GM08714 (cell line): ENCODE data around the gene LGALS9.
"Not testable (repeated sequence)": the region's sequence is repeated elsewhere in the genome, so short reads cannot be mapped to it uniquely, and the experiment has no call there.

Experiments used
- H3K4me3 ChIP-seq: fragments of 200-500 bp; sonication (Bioruptor generic); 2 replicates; pipeline ENCODE4 v1.5.1; 2014; ENCODE audit warnings: mild to moderate bottlenecking, low read length, inconsistent platforms
- ZNF274 ChIP-seq: IDR thresholded peaks from 2 replicates; pipeline ENCODE4 v1.6.1; 2012; ENCODE audit warnings: mild to moderate bottlenecking, low read depth, low read length

The LGALS9 gene

DNA sequence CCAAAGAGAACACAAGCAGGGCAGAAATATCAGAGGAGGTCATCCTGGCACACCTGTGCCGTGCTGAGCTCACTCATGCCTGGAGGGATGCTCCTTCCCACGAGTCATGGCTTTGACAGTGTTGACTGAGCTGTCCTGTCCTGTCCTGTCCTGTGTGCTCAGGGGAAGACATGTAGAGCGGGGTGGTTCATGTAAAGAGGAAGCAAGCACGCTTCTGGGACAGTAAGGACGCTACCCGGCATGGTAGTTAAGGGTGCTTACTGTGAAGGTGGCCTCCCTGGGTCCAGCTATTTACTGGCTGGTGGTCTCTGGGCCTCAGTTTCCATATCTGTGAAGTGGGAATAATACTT lies 398 bp downstream of the LGALS9 start:
- no peak for TF ChIP-seq ZNF274
- H3K4me3 ChIP-seq = peak overlapping the region; percentile 95

GRCh38 chr17:27631897-27632725 lies 1.1 kb downstream of the LGALS9 start:
- TF ChIP-seq ZNF274 = no peak
- H3K4me3 ChIP-seq = peak overlapping the region; percentile 95

DNA sequence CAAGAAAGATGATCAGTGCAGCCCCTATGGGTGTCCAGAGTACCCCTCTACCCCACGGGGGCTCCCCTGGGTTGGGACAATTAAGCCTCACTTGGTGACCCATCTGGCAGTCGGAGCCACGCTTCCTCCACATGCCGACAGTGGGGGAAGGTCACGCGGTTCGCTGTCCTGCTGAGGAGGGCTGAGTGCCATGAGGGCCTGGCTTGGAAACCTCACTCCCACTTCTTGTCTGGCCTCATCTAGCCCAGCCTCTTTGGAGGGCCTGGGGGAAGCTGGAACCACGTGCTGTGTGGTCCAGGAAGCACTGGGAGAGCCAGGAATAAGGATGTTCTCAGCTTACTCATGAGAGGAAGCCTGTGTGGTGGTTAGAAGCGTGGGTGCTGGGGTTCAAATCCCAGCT lies 1.8 kb downstream of the LGALS9 start:
- peak overlapping the region; percentile 95; the same call in 1 of the 2 replicates for H3K4me3 ChIP-seq

GRCh38 chr17:27633312-27634025 lies 2.5 kb downstream of the LGALS9 start:
- no peak for TF ChIP-seq ZNF274
- H3K4me3 ChIP-seq = no peak overlapping the region; the same call in 1 of the 2 replicates

- no peak overlapping the region for H3K4me3 ChIP-seq
- TF ChIP-seq ZNF274 = no peak
Measured at GRCh38 chr17:27634026-27634335, 3.0 kb downstream of the LGALS9 start.

GRCh38 chr17:27634776-27635175 lies 3.8 kb downstream of the LGALS9 start:
- no peak overlapping the region for H3K4me3 ChIP-seq
- no peak for TF ChIP-seq ZNF274

DNA sequence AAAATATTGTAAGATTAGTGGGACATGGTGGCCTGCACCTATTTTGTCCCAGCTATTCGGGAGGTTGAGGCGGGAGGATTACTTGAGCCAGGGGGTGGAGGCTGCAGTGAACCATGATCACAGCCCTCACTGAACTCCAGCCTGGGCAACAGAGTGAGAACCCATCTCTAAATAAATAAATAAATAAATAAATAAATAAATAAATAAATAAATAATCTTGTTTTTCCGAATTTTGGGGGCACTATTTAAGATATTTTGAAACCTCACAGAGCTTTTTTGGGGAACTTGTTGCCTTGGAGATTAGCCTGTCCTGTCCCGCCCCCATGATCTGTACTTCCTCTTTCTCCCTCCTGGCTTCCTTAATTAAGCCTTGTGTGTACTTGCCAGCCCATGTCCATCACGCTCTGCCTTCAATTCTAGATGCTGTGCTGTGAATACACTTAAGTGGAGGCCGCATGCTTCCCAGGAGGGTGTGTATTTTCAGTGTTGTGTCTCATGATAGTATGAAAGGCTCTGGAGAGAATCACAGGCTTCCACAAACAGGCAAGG lies 4.4 kb downstream of the LGALS9 start:
- TF ChIP-seq ZNF274 = no peak
- no peak overlapping the region for H3K4me3 ChIP-seq

DNA sequence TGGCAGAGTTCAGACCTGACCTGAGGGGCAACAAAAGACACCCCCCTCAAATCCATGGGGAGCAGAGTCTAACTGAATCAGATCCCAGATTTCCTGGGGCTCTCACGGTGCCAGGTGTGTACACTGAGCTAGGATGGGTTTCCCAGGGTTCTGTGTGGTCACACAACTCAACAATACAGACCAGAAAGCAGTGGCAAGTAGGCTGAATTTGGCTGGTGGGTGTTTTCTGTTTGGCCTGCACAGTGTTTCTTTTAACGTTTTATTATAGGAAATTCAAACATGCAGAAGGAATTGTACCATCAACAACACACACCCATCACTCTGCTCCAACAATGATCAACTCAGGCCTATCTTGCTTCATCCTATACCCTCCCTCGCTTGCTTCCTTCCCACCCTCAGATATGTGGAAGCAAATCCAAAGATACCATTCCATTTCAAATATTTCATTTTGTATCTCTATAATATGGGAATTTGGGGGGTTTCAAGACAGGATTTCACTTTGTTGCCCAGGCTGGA lies 5.1 kb downstream of the LGALS9 start:
- not testable (repeated sequence) for H3K4me3 ChIP-seq

- H3K4me3 ChIP-seq = not testable (repeated sequence)
Measured at GRCh38 chr17:27637818-27638217, 6.8 kb downstream of the LGALS9 start.

DNA sequence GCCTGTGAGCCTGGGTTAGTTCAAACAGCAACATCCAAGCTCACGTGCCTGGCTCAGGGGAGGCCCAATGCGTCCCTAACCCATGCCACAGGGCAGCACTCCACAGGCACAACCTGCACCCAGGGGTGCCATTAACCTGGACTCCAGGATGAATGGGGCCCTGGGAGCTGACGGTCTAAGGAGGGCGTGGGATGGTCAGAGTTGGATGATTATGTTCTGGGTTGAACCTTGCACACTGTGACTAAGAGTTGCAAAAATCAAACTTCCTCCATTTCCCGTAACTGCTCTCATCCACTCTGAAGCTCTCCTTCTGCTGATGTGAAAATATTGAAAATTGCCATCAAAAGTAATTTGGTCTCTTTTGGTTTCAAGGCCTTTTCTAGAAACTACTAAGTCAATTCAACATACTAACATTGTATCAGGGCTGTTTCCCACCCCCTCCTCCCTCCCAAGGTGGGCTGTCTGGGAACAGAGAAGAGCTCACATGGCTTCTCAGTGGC lies 7.5 kb downstream of the LGALS9 start:
- H3K4me3 ChIP-seq = not testable (repeated sequence)

- H3K4me3 ChIP-seq = no peak overlapping the region
- no peak for TF ChIP-seq ZNF274
Measured at GRCh38 chr17:27640790-27641189, 9.8 kb downstream of the LGALS9 start.

GRCh38 chr17:27644586-27644985 lies 13.6 kb downstream of the LGALS9 start:
- H3K4me3 ChIP-seq = no peak overlapping the region
- no peak for TF ChIP-seq ZNF274

DNA sequence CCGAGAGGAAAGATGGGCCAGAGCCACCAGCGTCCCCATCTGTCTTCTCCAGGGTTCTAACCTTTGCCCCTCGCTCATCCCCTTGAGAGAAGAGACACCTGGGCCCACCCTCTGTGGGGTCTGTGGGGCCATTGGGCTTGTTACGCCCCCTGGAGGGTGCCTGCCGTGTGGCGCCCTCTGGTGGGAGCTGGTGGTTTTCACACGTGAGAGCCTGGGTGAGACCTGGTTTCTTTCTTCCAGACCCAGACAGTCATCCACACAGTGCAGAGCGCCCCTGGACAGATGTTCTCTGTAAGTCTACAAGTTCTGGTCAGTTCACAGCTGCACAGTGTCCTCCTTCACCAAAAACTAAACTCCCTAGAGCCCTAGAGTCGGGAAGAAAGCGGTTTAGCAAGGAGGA lies 14.6 kb downstream of the LGALS9 start:
- not testable (repeated sequence) for H3K4me3 ChIP-seq

DNA sequence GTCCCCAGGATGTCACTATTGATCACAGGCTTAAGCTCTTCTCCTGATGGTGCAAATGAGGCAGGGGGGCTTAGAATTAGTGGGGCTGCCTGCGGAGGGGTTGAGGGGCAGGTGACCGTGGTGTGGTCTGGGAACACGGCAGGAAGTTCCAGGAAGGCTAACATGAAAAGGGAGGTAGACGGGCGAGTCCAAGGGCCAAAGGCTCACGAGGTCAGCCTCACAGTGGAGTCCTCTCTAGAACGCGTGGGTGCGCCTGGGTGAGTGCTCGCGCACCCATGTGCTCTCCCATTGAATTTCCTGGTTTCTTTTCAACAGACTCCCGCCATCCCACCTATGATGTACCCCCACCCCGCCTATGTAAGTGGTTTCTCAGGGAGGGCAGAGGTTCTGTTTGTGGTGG lies 15.2 kb downstream of the LGALS9 start:
- TF ChIP-seq ZNF274 = no peak
- H3K4me3 ChIP-seq = no peak overlapping the region

- TF ChIP-seq ZNF274 = no peak
Measured at GRCh38 chr17:27647765-27648164, 16.8 kb downstream of the LGALS9 start.

GRCh38 chr17:27649111-27649571 lies 18.2 kb downstream of the LGALS9 start:
- H3K4me3 ChIP-seq = not testable (repeated sequence)

More at GRCh38 chr17:27647765-27648164, 16.8 kb downstream of the LGALS9 start:
- H3K4me3 ChIP-seq = no peak overlapping the region
